ENCODE results near the gene GATAD1.
"Not testable (repeated sequence)": the region's sequence is repeated elsewhere in the genome, so short reads cannot be mapped to it uniquely, and the experiment has no call there.

Gene GATAD1

GRCh38 chr7:92409357-92409756 lies 37.9 kb upstream of the GATAD1 start:
- Histone ChIP-seq H3K9me2 (replicated peaks; ENCODE audit: low read depth, low read length) (no peaks in the 10 kb centered on the region), H3K27me3 (ENCODE audit: insufficient read depth, low read length, poor library complexity, severe bottlenecking) (peaks cover 93% of the 10 kb centered on the region)
- TF ChIP-seq EZH2phosphoT487 (IDR thresholded peaks at IDR 0.05; ENCODE audit: borderline replicate concordance): no peak
- TF ChIP-seq, protein P1, sequence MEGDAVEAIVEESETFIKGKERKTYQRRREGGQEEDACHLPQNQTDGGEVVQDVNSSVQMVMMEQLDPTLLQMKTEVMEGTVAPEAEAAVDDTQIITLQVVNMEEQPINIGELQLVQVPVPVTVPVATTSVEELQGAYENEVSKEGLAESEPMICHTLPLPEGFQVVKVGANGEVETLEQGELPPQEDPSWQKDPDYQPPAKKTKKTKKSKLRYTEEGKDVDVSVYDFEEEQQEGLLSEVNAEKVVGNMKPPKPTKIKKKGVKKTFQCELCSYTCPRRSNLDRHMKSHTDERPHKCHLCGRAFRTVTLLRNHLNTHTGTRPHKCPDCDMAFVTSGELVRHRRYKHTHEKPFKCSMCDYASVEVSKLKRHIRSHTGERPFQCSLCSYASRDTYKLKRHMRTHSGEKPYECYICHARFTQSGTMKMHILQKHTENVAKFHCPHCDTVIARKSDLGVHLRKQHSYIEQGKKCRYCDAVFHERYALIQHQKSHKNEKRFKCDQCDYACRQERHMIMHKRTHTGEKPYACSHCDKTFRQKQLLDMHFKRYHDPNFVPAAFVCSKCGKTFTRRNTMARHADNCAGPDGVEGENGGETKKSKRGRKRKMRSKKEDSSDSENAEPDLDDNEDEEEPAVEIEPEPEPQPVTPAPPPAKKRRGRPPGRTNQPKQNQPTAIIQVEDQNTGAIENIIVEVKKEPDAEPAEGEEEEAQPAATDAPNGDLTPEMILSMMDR (conservative IDR thresholded peaks at IDR 0.05; ENCODE audit: low read length): no peak

DNA sequence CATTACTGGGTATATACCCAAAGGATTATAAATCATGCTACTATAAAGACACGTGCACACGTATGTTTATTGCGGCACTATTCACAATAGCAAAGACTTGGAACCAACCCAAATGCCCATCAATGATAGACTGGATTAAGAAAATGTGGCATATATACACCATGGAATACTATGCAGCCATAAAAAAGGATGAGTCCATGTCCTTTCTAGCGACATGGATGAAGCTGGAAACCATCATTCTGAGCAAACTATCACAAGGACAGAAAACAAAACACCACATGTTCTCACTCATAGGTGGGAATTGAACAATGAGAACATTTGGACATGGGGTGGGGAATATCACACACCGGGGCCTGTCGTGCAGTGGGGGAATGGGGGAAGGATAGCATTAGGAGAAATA lies 37.1 kb upstream of the GATAD1 start:
- H4K20me1 ChIP-seq (ENCODE audit: insufficient read depth, low read length, poor library complexity, severe bottlenecking); H3K9ac ChIP-seq (ENCODE audit: low read depth, low read length, poor library complexity, severe bottlenecking); H3K79me2 ChIP-seq (ENCODE audit: insufficient read depth, low read length); H3K9me2 ChIP-seq (replicated peaks; ENCODE audit: low read depth, low read length); H3K4me2 ChIP-seq (ENCODE audit: low read depth, low read length, poor library complexity, severe bottlenecking); H2AFZ ChIP-seq (ENCODE audit: low read length); H3K4me1 ChIP-seq (ENCODE audit: insufficient read depth, low read length, poor library complexity, severe bottlenecking); H3F3A ChIP-seq (ENCODE audit: low read depth); H3K36me3 ChIP-seq (ENCODE audit: insufficient read depth, low read length); H3K9me3 ChIP-seq (ENCODE audit: insufficient read depth, low read depth, low read length); H3K4me3 ChIP-seq (ENCODE audit: low read length, poor library complexity, severe bottlenecking): not testable (repeated sequence)
- peaks cover 93% of the 10 kb centered on the region for H3K27me3 ChIP-seq (ENCODE audit: insufficient read depth, low read length, poor library complexity, severe bottlenecking)

More at GRCh38 chr7:92409357-92409756, 37.9 kb upstream of the GATAD1 start:
- Histone ChIP-seq H3K4me1 (ENCODE audit: insufficient read depth, low read length, poor library complexity, severe bottlenecking) (peaks cover 2% of the 10 kb centered on the region), H2AFZ (ENCODE audit: low read length) (no peak overlapping the region), H3K4me2 (ENCODE audit: low read depth, low read length, poor library complexity, severe bottlenecking) (no peak overlapping the region), H3K9me3 (ENCODE audit: insufficient read depth, low read depth, low read length) (no peaks in the 10 kb centered on the region), H3F3A (ENCODE audit: low read depth) (no peaks in the 10 kb centered on the region), H3K79me2 (ENCODE audit: insufficient read depth, low read length) (no peaks in the 10 kb centered on the region), H3K36me3 (ENCODE audit: insufficient read depth, low read length) (no peaks in the 10 kb centered on the region), H4K20me1 (ENCODE audit: insufficient read depth, low read length, poor library complexity, severe bottlenecking) (peaks cover 8% of the 10 kb centered on the region), H3K9ac (ENCODE audit: low read depth, low read length, poor library complexity, severe bottlenecking) (no peak overlapping the region), H3K4me3 (ENCODE audit: low read length, poor library complexity, severe bottlenecking) (no peak overlapping the region)

DNA sequence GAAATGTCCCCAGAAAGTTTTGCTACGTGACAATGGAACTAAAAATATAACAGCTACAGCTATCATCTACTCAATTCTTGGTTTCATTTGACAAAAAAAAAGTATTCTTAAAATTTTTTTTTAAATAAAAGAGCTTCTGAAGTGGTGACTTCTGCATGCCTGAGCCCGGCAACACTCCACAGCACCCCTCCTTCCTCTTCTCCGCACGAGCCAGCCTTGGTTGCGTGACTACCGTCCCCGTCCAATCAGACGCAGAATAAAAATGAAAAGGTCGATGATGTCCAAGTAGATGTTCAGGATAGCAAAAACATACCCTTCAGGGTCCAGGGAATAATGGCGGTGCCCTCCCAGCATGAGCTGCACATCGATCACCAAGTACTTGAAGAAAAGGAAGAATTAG lies 34.5 kb upstream of the GATAD1 start:
- H3K4me2 ChIP-seq (ENCODE audit: low read depth, low read length, poor library complexity, severe bottlenecking): no peak overlapping the region
- H2AFZ ChIP-seq (ENCODE audit: low read length): no peak overlapping the region
- no peak overlapping the region for H3K9ac ChIP-seq (ENCODE audit: low read depth, low read length, poor library complexity, severe bottlenecking)
- H3K4me1 ChIP-seq (ENCODE audit: insufficient read depth, low read length, poor library complexity, severe bottlenecking): no peaks in the 10 kb centered on the region
- no peaks in the 10 kb centered on the region for H3F3A ChIP-seq (ENCODE audit: low read depth)
- H3K27me3 ChIP-seq (ENCODE audit: insufficient read depth, low read length, poor library complexity, severe bottlenecking): peaks cover 81% of the 10 kb centered on the region
- TF ChIP-seq, protein P1 (conservative IDR thresholded peaks at IDR 0.05; ENCODE audit: low read length): no peak
- TF ChIP-seq EZH2phosphoT487 (IDR thresholded peaks at IDR 0.05; ENCODE audit: borderline replicate concordance): no peak
- H3K79me2 ChIP-seq (ENCODE audit: insufficient read depth, low read length): no peaks in the 10 kb centered on the region
- no peaks in the 10 kb centered on the region for H3K9me2 ChIP-seq (replicated peaks; ENCODE audit: low read depth, low read length)
- H3K4me3 ChIP-seq (ENCODE audit: low read length, poor library complexity, severe bottlenecking): no peak overlapping the region
- no peaks in the 10 kb centered on the region for H3K9me3 ChIP-seq (ENCODE audit: insufficient read depth, low read depth, low read length)
- no peaks in the 10 kb centered on the region for H4K20me1 ChIP-seq (ENCODE audit: insufficient read depth, low read length, poor library complexity, severe bottlenecking)
- H3K36me3 ChIP-seq (ENCODE audit: insufficient read depth, low read length): no peaks in the 10 kb centered on the region

DNA sequence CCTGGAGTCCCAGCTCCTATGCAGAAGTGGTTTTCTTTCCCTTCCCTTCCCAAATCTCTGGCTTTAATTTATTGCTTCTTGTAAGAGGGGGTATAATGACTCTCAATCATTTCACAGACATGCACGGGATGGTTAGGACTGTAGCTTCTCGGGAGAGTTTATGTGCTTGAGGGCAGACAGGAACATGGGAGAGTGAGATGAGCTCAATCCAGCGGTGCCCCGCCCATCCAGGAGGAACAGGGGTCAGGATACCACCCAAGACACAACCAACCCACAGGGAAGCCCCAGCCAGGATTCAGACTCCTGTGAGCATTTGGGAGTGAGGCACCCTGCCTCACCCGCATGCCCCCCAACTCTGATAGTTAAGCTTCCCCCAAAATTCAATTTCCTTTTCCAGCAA lies 33.7 kb upstream of the GATAD1 start:
- Histone ChIP-seq H3K27me3 (ENCODE audit: insufficient read depth, low read length, poor library complexity, severe bottlenecking) (peaks cover 73% of the 10 kb centered on the region), H3F3A (ENCODE audit: low read depth) (no peaks in the 10 kb centered on the region), H3K9ac (ENCODE audit: low read depth, low read length, poor library complexity, severe bottlenecking) (no peak overlapping the region), H3K4me2 (ENCODE audit: low read depth, low read length, poor library complexity, severe bottlenecking) (no peak overlapping the region), H3K9me2 (replicated peaks; ENCODE audit: low read depth, low read length) (no peaks in the 10 kb centered on the region), H3K36me3 (ENCODE audit: insufficient read depth, low read length) (no peaks in the 10 kb centered on the region), H3K9me3 (ENCODE audit: insufficient read depth, low read depth, low read length) (no peaks in the 10 kb centered on the region), H3K4me1 (ENCODE audit: insufficient read depth, low read length, poor library complexity, severe bottlenecking) (no peaks in the 10 kb centered on the region), H3K4me3 (ENCODE audit: low read length, poor library complexity, severe bottlenecking) (no peak overlapping the region), H4K20me1 (ENCODE audit: insufficient read depth, low read length, poor library complexity, severe bottlenecking) (no peaks in the 10 kb centered on the region), H3K79me2 (ENCODE audit: insufficient read depth, low read length) (no peaks in the 10 kb centered on the region), H2AFZ (ENCODE audit: low read length) (no peak overlapping the region)
- no peak for TF ChIP-seq EZH2phosphoT487 (IDR thresholded peaks at IDR 0.05; ENCODE audit: borderline replicate concordance)
- TF ChIP-seq, protein P1 (conservative IDR thresholded peaks at IDR 0.05; ENCODE audit: low read length): no peak

Data from Loucy (cell line).